Measurements from ENCODE around the gene ASCC3.

DNA sequence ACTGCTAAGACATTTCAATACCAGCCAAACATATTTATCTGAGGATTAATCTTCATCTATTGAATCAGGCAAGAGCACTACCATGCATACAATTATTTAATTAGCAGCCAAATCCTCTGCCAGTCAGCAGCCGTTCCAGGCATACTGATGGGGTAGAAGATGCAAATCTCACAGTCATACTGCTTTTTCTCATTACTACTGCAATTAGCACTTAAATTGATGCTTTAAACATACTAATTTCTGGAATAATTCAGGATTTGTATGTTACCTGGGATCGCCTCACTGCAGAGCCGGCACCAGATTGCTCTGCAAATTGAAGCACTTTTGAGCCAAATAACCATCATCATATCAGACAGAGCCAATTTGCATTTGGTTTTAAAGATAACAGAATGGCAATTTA is 366.5 kb downstream of the ASCC3 start:
- TF ChIP-seq CTCF (IDR thresholded peaks at IDR 0.05 in 2 of 3, conservative IDR thresholded peaks at IDR 0.05 in 1 of 3; ENCODE audit: borderline replicate concordance in 1 of 3, insufficient read depth in 1 of 3, low read depth in 2 of 3, low read length in 2 of 3) (no peak), EZH2phosphoT487 (IDR thresholded peaks at IDR 0.05; ENCODE audit: borderline replicate concordance) (no peak), EZH2 (IDR thresholded peaks at IDR 0.05) (no peak), RAD21 (IDR thresholded peaks at IDR 0.05; ENCODE audit: low read depth) (no peak), POLR2A (IDR thresholded peaks at IDR 0.05; ENCODE audit: borderline replicate concordance, extremely low read depth, insufficient read depth, insufficient read length) (no peak), POLR2AphosphoS5 (IDR thresholded peaks at IDR 0.05; ENCODE audit: low read depth, low read length) (no peak)
- TF ChIP-seq, protein P1, sequence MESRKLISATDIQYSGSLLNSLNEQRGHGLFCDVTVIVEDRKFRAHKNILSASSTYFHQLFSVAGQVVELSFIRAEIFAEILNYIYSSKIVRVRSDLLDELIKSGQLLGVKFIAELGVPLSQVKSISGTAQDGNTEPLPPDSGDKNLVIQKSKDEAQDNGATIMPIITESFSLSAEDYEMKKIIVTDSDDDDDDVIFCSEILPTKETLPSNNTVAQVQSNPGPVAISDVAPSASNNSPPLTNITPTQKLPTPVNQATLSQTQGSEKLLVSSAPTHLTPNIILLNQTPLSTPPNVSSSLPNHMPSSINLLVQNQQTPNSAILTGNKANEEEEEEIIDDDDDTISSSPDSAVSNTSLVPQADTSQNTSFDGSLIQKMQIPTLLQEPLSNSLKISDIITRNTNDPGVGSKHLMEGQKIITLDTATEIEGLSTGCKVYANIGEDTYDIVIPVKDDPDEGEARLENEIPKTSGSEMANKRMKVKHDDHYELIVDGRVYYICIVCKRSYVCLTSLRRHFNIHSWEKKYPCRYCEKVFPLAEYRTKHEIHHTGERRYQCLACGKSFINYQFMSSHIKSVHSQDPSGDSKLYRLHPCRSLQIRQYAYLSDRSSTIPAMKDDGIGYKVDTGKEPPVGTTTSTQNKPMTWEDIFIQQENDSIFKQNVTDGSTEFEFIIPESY (IDR thresholded peaks at IDR 0.05; ENCODE audit: extremely low read depth, insufficient replicate concordance, low read length) = no peak

All from HCT116 (cell line).